ENCODE results near the gene KIF3C. TPM values are rescaled to one million over a fixed set of nuclear protein-coding genes. Genes with fewer than 3 reads are reported as not detected.

The KIF3C gene
- total and polyA plus RNA-seq, 2 donors (not counting 3 experiments of a cell fraction or from before 2014, with no cell fraction given), result 11.4 to 40.7 TPM

DNA sequence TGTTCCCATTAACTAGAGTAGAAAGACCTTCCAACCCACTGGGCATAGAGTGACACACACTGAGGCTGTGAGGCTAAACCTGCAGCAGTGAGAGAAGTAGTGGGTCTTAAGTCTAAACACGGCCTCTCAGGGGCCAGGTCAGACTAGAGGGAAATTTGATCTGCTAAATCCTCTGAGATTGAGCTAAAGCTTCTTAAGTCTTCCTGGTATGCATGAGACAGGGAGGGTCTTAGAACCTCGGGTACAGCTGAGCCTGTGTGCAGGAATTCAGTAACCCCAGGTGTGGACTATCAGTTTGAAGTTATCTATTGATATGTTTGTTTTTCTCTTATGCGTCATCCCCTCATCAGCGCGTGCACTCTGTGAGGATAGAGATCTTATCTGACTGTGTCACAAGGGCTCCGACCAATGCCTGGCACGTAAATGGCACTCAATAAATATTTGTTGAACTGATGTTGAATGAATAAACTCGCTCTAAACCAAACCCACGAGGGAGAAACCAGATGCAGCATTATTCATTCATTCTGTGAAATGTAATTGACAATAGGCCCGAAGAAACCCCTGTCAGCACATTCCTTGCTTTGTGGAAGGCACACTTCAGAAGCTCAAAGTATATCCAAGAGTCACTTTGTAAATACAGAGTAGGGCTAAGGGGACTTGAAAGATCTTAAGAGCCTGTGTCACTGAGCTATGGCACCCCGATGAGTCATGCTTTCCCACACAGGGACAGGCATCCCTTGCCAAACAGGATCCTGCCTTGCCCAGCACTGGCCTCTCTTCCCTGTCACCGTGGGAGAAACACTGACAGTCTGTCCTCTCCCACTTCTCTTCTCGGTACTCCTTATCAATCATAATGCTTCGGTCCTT lies 29.9 kb upstream of the KIF3C start:
- Histone ChIP-seq H3K4me2 (ENCODE audit: insufficient read depth, low read length) (peak overlapping the region; percentile 6), H3K4me3 (replicated peaks in 1 of 3; ENCODE audit: insufficient read depth in 1 of 3, low read depth in 1 of 3, low read length in 3 of 3) (no peak overlapping the region), H3K27me3 (ENCODE audit: control insufficient read depth in 2 of 2, insufficient read depth in 2 of 2, low read length in 2 of 2) (no peaks in the 10 kb centered on the region), H2AFZ (ENCODE audit: low read depth, low read length) (no peak overlapping the region), H3K27ac (ENCODE audit: insufficient read depth, low read depth, low read length) (no peak overlapping the region), H3K9me1 (replicated peaks; ENCODE audit: control insufficient read depth, extremely low read depth, insufficient read depth, low read length) (no peaks in the 10 kb centered on the region), H3K4me1 (ENCODE audit: control insufficient read depth, extremely low read depth, insufficient read depth, low read length) (peaks cover 20% of the 10 kb centered on the region), H3K9ac (replicated peaks; ENCODE audit: extremely low read depth, insufficient read depth, low read length) (no peak overlapping the region), H3K36me3 (ENCODE audit: control insufficient read depth in 2 of 2, extremely low read depth in 1 of 2, insufficient read depth in 2 of 2, low read length in 2 of 2) (no peaks in the 10 kb centered on the region), H3K9me3 (replicated peaks; ENCODE audit: control insufficient read depth, insufficient read depth, low read length) (no peaks in the 10 kb centered on the region), H4K20me1 (replicated peaks; ENCODE audit: control insufficient read depth, extremely low read depth, insufficient read depth, low read length) (no peaks in the 10 kb centered on the region), H3K79me2 (ENCODE audit: control insufficient read depth, insufficient read depth, low read length) (no peaks in the 10 kb centered on the region)
- ChIA-PET POLR2A (interaction anchor here (1.4 kb wide), 1 partner anchor 21 kb away, joined by 5 read pairs; no protein-coding TSS in a partner anchor), CTCF (interaction anchor here (0.5 to 2.0 kb wide), 6 partner anchors 14 to 173 kb away, joined by 3 to 14 read pairs (median 6); partner anchors contain the start of genes KIF3C and RAB10)
- dilution Hi-C loops (cut with MboI; ENCODE audit: extremely low pct_ligation_motif_present, low sequenced_read_pairs) (no loop called here), intact Hi-C loops (cut with micrococcal nuclease) (loop anchor here (2.0 kb wide), 1 partner anchor 51 kb away; no protein-coding TSS in a partner anchor)
- no TSS peak for BruUV-seq (replicated peaks)
- FAIRE-seq, result peak; percentile 78
- peak; percentile 40 for TF ChIP-seq JUN (IDR thresholded peaks at IDR 0.05; ENCODE audit: borderline replicate concordance, insufficient read depth, insufficient read length, low read depth)
- peak; percentile 28 for TF ChIP-seq FOS (IDR thresholded peaks at IDR 0.05; ENCODE audit: borderline replicate concordance, insufficient read depth, low read length)
- TF ChIP-seq EZH2 (IDR thresholded peaks at IDR 0.05; ENCODE audit: borderline replicate concordance, low read depth, low read length, severe bottlenecking), result no peak
- TF ChIP-seq, protein P1, sequence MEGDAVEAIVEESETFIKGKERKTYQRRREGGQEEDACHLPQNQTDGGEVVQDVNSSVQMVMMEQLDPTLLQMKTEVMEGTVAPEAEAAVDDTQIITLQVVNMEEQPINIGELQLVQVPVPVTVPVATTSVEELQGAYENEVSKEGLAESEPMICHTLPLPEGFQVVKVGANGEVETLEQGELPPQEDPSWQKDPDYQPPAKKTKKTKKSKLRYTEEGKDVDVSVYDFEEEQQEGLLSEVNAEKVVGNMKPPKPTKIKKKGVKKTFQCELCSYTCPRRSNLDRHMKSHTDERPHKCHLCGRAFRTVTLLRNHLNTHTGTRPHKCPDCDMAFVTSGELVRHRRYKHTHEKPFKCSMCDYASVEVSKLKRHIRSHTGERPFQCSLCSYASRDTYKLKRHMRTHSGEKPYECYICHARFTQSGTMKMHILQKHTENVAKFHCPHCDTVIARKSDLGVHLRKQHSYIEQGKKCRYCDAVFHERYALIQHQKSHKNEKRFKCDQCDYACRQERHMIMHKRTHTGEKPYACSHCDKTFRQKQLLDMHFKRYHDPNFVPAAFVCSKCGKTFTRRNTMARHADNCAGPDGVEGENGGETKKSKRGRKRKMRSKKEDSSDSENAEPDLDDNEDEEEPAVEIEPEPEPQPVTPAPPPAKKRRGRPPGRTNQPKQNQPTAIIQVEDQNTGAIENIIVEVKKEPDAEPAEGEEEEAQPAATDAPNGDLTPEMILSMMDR (IDR thresholded peaks at IDR 0.05; ENCODE audit: extremely low read depth in 1 of 2, insufficient read depth in 1 of 2, low read depth in 1 of 2, low read length in 2 of 2), result no peak
- peak; percentile 79 for TF ChIP-seq GATA2 (IDR thresholded peaks at IDR 0.05; ENCODE audit: insufficient read depth, insufficient read length, low read depth, low read length)
- DNase-seq (ENCODE audit: low read depth, low spot score), result peak; percentile 39

All from endothelial cell of umbilical vein (primary cell).